HL-60 (cell line): ENCODE data around the gene MAP6D1.
A peak's percentile ranks its signal among the peaks of the same experiment; 100 is the strongest.

Experiments used
- DNase-seq, 2 experiments: peaks; one replicate each; pipeline ENCODE4 v3.0.0-alpha.2; 2010 to 2020; ENCODE audit warnings: low read depth in 1 of 2, low spot score in 1 of 2
- H3K27ac ChIP-seq: fragments of 250-450 bp; sonication (Bioruptor Pico); replicated peaks from 2 replicates; pipeline ENCODE4 v1.5.1; 2020; ENCODE audit warnings: mild to moderate bottlenecking, moderate library complexity
- H3K27me3 ChIP-seq: fragments of 250-450 bp; sonication (Bioruptor Pico); 2 replicates; pipeline ENCODE4 v1.5.1; 2021; ENCODE audit warnings: mild to moderate bottlenecking, moderate library complexity; ENCODE audit not compliant: insufficient read depth, poor library complexity, severe bottlenecking
- H3K4me3 ChIP-seq: replicated peaks from 2 replicates; pipeline ENCODE4 v1.5.1; 2011; ENCODE audit warnings: mild to moderate bottlenecking, control low read depth, low read length; ENCODE audit not compliant: insufficient read depth
- CTCF ChIP-seq: IDR thresholded peaks from one replicate; pipeline ENCODE4 v1.5.1; 2011; ENCODE audit warnings: low read length, control low read depth, inconsistent platforms; ENCODE audit not compliant: insufficient read depth
- GABPA ChIP-seq: IDR thresholded peaks from 2 replicates; pipeline ENCODE4 v1.6.1; 2012; ENCODE audit warnings: low read depth
- POLR2AphosphoS5 ChIP-seq: IDR thresholded peaks from 2 replicates; pipeline ENCODE4 v1.6.1; 2012; ENCODE audit warnings: low read depth
- REST ChIP-seq: IDR thresholded peaks from 2 replicates; pipeline ENCODE4 v1.6.1; 2012; ENCODE audit warnings: low read depth; ENCODE audit not compliant: insufficient replicate concordance
- SPI1 ChIP-seq: IDR thresholded peaks from 2 replicates; pipeline ENCODE4 v1.6.1; 2012; ENCODE audit warnings: low read depth, mild to moderate bottlenecking, borderline replicate concordance

Gene MAP6D1

DNA sequence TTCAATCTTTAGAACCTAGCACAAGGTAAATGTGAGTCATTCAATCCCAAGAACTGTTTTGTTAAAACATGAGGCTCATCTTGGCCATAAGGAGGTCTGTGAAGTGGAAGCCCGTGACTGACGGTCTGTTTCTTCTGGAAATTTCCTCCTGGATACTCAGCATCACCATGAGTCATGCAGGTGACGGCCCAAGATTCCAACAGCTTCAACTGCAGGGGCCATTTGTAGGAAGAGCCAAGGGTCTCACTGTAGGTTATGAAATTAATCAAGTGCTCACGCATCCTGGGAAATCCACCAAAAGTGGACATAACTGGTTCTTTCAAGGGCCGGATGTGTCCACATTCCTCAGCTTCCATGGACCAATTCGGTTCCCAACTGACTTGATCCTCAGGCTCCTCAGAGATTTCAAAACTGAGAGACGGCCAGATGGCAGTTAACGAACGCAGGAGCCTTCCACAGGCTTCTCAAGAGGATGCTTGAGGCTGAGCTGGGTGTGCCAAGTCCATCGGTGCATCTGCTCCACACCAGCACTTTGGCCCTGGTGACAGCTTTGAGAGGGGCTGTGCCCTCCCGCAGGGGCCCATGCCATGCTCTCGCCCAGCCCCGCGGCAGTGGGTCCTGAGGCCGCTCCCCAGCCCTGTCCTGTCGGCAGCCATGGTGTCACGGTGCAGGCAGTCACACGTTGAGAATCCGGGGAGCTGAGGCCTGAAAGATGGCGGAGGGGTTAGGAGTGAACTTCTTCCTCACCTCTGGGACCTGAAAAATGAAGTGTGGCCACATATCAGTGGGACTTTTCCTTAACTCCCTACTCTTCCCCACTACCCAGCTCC, 8.5 kb downstream of the MAP6D1 start:
- no peak for DNase-seq
- Histone ChIP-seq H3K27ac (no peak overlapping the region), H3K27me3 (no peaks in the 10 kb centered on the region), H3K4me3 (no peak overlapping the region)
- TF ChIP-seq CTCF (no peak), SPI1 (no peak), GABPA (no peak), POLR2AphosphoS5 (0 out of 2 replicates have a peak, but pooled peaks have one; percentile 5), REST (no peak)

GRCh38 chr3:183815951-183816475, 9.4 kb downstream of the MAP6D1 start:
- Histone ChIP-seq H3K27ac (no peak overlapping the region), H3K27me3 (no peaks in the 10 kb centered on the region), H3K4me3 (no peak overlapping the region)
- no peak for DNase-seq
- no peak for TF ChIP-seq SPI1
- TF ChIP-seq REST, result no peak
- no peak for TF ChIP-seq GABPA
- no peak for TF ChIP-seq POLR2AphosphoS5
- TF ChIP-seq CTCF, result no peak

- TF ChIP-seq POLR2AphosphoS5 (no peak), GABPA (no peak), SPI1 (no peak)
- Histone ChIP-seq H3K27ac (no peak overlapping the region), H3K27me3 (no peaks in the 10 kb centered on the region), H3K4me3 (no peak overlapping the region)
- DNase-seq, result no peak
Observed at GRCh38 chr3:183815563-183815940, 9.8 kb downstream of the MAP6D1 start.

GRCh38 chr3:183814240-183814639, 11.1 kb downstream of the MAP6D1 start:
- H3K4me3 ChIP-seq, result no peak overlapping the region
- no peak overlapping the region for H3K27ac ChIP-seq
- DNase-seq, result no peak
- TF ChIP-seq REST (no peak), GABPA (no peak), SPI1 (no peak), POLR2AphosphoS5 (no peak), CTCF (no peak)
- H3K27me3 ChIP-seq, result no peaks in the 10 kb centered on the region
